Measurements from ENCODE around the gene ZBTB20.
"Not testable (repeated sequence)": the region's sequence is repeated elsewhere in the genome, so short reads cannot be mapped to it uniquely, and the experiment has no call there.

DNA sequence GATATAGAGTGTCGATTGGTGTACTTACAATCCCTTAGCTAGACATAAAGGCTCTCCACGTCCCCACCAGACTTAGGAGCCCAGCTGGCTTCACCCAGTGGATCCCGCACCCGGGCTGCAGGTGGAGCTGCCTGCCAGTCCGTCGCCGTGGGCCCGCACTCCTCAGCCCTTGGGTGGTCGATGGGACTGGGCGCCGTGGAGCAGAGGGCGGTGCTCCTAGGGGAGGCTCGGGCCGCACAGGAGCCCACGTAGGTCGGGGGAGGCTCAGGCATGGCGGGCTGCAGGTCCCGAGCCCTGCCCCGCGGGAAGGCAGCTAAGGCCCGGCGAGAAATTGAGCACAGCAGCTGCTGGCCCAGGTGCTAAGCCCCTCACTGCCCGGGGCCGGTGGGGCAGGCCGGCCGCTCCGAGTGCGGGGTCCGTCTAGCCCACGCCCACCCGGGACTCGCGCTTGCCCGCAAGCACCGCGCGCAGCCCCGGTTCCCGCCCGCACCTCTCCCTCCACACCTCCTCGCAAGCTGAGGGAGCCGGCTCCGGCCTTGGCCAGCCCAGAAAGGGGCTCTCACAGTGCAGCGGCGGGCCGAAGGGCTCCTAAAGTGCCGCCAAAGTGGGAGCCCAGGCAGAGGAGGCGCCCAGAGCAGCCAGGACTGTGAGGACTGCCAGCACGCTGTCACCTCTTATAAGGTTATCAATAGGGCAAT lies 334.4 kb downstream of the ZBTB20 start:
- TF ChIP-seq, protein P1, sequence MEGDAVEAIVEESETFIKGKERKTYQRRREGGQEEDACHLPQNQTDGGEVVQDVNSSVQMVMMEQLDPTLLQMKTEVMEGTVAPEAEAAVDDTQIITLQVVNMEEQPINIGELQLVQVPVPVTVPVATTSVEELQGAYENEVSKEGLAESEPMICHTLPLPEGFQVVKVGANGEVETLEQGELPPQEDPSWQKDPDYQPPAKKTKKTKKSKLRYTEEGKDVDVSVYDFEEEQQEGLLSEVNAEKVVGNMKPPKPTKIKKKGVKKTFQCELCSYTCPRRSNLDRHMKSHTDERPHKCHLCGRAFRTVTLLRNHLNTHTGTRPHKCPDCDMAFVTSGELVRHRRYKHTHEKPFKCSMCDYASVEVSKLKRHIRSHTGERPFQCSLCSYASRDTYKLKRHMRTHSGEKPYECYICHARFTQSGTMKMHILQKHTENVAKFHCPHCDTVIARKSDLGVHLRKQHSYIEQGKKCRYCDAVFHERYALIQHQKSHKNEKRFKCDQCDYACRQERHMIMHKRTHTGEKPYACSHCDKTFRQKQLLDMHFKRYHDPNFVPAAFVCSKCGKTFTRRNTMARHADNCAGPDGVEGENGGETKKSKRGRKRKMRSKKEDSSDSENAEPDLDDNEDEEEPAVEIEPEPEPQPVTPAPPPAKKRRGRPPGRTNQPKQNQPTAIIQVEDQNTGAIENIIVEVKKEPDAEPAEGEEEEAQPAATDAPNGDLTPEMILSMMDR (IDR thresholded peaks at IDR 0.05; ENCODE audit: low read depth, low read length, poor library complexity, severe bottlenecking): not testable (repeated sequence)
- not testable (repeated sequence) for TF ChIP-seq EZH2phosphoT487 (IDR thresholded peaks at IDR 0.05; ENCODE audit: borderline replicate concordance, low read length)
